Aorta (tissue), 5 donors: ENCODE data around the gene RFPL3. TPM values are rescaled to one million over a fixed set of nuclear protein-coding genes. Genes with fewer than 3 reads are reported as not detected.

Experiments used
- ATAC-seq: fragments of 200-7000 bp; cut with Tn5 transposase; one replicate; pipeline ENCODE4 v1.9.1; 2022; ENCODE audit warnings: moderate library complexity; ENCODE audit not compliant: low FRiP score
- DNase-seq, 2 donors: peaks; one replicate each; pipeline ENCODE4 v3.0.0-alpha.2; 2020
- H3K27ac ChIP-seq, 2 donors: one replicate each; pipeline ENCODE4 v1.5.1; 2013; ENCODE audit warnings: low read length in 2 of 2, mild to moderate bottlenecking in 2 of 2, moderate library complexity in 2 of 2, control low read depth in 1 of 2, inconsistent platforms in 1 of 2, low read depth in 1 of 2
- H3K27me3 ChIP-seq, 2 donors: one replicate each; pipeline ENCODE4 v1.6.1; 2013; ENCODE audit warnings: control low read depth in 1 of 2, low read length in 1 of 2, mild to moderate bottlenecking in 1 of 2, moderate library complexity in 1 of 2; ENCODE audit not compliant: insufficient read depth in 2 of 2, control insufficient read depth in 1 of 2
- H3K36me3 ChIP-seq, 2 donors: one replicate each; pipeline ENCODE4 v1.6.1; 2013; ENCODE audit warnings: control low read depth in 1 of 2, low read length in 1 of 2, mild to moderate bottlenecking in 1 of 2; ENCODE audit not compliant: insufficient read depth in 2 of 2, control insufficient read depth in 1 of 2
- H3K4me1 ChIP-seq, 2 donors: one replicate each; pipeline ENCODE4 v1.6.1; 2013; ENCODE audit warnings: low read length in 2 of 2, control low read depth in 1 of 2, mild to moderate bottlenecking in 1 of 2, moderate library complexity in 1 of 2; ENCODE audit not compliant: insufficient read depth in 2 of 2, control insufficient read depth in 1 of 2
- H3K4me3 ChIP-seq, 2 donors: one replicate each; pipeline ENCODE4 v1.5.1; 2013; ENCODE audit warnings: low read length in 2 of 2, control low read depth in 1 of 2, mild to moderate bottlenecking in 1 of 2
- H3K9me3 ChIP-seq: one replicate; pipeline ENCODE4 v1.6.1; 2013; ENCODE audit warnings: mild to moderate bottlenecking, low read length; ENCODE audit not compliant: control insufficient read depth
- WGBS, 2 donors: extraction: QIAGEN DNeasy Blood & Tissue Kit; methylation state at CpG; one replicate each; pipeline ENCODE4 v1.1.7; 2013; 5-methylcytosine and 5-hydroxymethylcytosine counted together
- intact Hi-C, 2 donors: fragments of 100-400 bp; cut with DNase I; formaldehyde crosslinking; loops; one replicate each; pipeline versions ENCODE4 v1.14.2 to v1.15.0; 2022
- polyA plus RNA-seq, 2 donors: library from polyadenylated mRNA; stranded (reverse); fragments of 200-250 nt; gene quantifications; one replicate each; pipeline ENCODE4 v1.2.3, GENCODE V29; 2013
- total RNA-seq, 2 donors: library from RNA; stranded (reverse); fragmentation: NEBNext Ultra II Directional; extraction: Animal tissue kit (Norgen Biotek cat#: 25700); gene quantifications; one replicate each; pipeline ENCODE4 v1.2.1, GENCODE V29; 2021
- donor health status: healthy with polysubstance abuse.
- donor health status: Bipolar disorder and iron deficiency.
- donor health status: DM: no; HTN: no; CAD: no.
- donor health status: DM: no; HTN: no; CAD: no.
- donor health status: DM: yes; HTN: yes; CAD: no.

RFPL3 gene
- total and polyA plus RNA-seq, 4 donors, result not detected

- no peaks in the 10 kb centered on the region for H3K27me3 ChIP-seq
- no peaks in the 10 kb centered on the region for H3K9me3 ChIP-seq
- 60 to 63% methylated on average over 5 of the region's 5 CpGs for WGBS, 2 donors
- no peak overlapping the region for H3K27ac ChIP-seq
- DNase-seq (no peak), ATAC-seq (no peak)
- no peak overlapping the region for H3K4me3 ChIP-seq
- intact Hi-C loops, result no loop called here
- H3K36me3 ChIP-seq, result peaks cover 0 to 6% of the 10 kb centered on the region in 2 donors
- no peaks in the 10 kb centered on the region for H3K4me1 ChIP-seq
These were observed 23.3 kb downstream of the RFPL3 start for GRCh38 chr22:32380991-32381390.

- intact Hi-C loops, result no loop called here
- Histone ChIP-seq H3K9me3 (no peaks in the 10 kb centered on the region), H3K4me1 (no peaks in the 10 kb centered on the region), H3K36me3 (peaks cover 8 to 23% of the 10 kb centered on the region in 2 donors), H3K27ac (no peak overlapping the region), H3K27me3 (no peaks in the 10 kb centered on the region), H3K4me3 (no peak overlapping the region)
- 97 to 100% methylated on average over 1 of the region's 1 CpG for WGBS, 2 donors
- no peak for ATAC-seq
- no peak for DNase-seq
These were observed 28.0 kb downstream of the RFPL3 start for GRCh38 chr22:32385681-32386080.

- intact Hi-C loops, result no loop called here
- ATAC-seq, result no peak
- peaks cover 13 to 34% of the 10 kb centered on the region in 2 donors for H3K36me3 ChIP-seq
- WGBS, 2 donors, result 76 to 80% methylated on average over 4 of the region's 4 CpGs
- no peaks in the 10 kb centered on the region for H3K4me1 ChIP-seq
- no peak overlapping the region for H3K4me3 ChIP-seq
- H3K9me3 ChIP-seq, result no peaks in the 10 kb centered on the region
- no peak for DNase-seq
- no peak overlapping the region for H3K27ac ChIP-seq
- H3K27me3 ChIP-seq, result no peaks in the 10 kb centered on the region
These were observed 32.0 kb downstream of the RFPL3 start for GRCh38 chr22:32389685-32390084.

DNA sequence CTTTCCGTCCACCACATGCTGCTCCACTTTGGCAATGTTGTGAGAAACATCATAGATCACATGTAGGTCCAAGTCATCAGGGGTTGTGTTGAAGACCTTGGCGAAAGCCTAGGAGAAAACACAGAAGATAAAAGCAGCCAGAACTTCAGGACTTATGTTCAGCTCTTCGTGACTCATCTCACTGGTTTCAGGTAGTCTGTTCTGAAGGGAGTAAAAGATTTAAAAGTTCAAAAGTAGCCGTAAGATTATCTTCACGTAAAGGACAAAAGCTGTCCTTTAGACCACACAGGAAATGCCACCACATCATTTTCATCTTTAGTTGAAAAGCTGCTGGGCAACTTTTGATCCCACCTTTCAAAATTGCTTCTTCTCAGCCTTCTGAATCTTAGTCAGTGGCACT lies 37.4 kb downstream of the RFPL3 start:
- Histone ChIP-seq H3K4me3 (no peak overlapping the region), H3K27ac (no peak overlapping the region), H3K9me3 (no peaks in the 10 kb centered on the region), H3K36me3 (peaks cover 18% of the 10 kb centered on the region in 2 donors), H3K27me3 (no peaks in the 10 kb centered on the region), H3K4me1 (no peaks in the 10 kb centered on the region)
- WGBS, 2 donors, result 91% methylated on average over 5 of the region's 5 CpGs
- ATAC-seq, result no peak
- no peak for DNase-seq
- intact Hi-C loops, result no loop called here

- DNase-seq (no peak), ATAC-seq (no peak)
- intact Hi-C loops, result no loop called here
- H3K27me3 ChIP-seq, result no peaks in the 10 kb centered on the region
- H3K4me1 ChIP-seq, result no peaks in the 10 kb centered on the region
- H3K9me3 ChIP-seq, result no peaks in the 10 kb centered on the region
- WGBS, 2 donors, result 87 to 88% methylated on average over 1 of the region's 1 CpG
- H3K4me3 ChIP-seq, result no peak overlapping the region
- peaks cover 17 to 19% of the 10 kb centered on the region in 2 donors for H3K36me3 ChIP-seq
- no peak overlapping the region for H3K27ac ChIP-seq
These were observed 38.6 kb downstream of the RFPL3 start for GRCh38 chr22:32396255-32396654.

- DNase-seq (no peak), ATAC-seq (no peak)
- H3K27me3 ChIP-seq, result no peaks in the 10 kb centered on the region
- no peaks in the 10 kb centered on the region for H3K9me3 ChIP-seq
- H3K4me1 ChIP-seq, result no peaks in the 10 kb centered on the region
- no peak overlapping the region for H3K4me3 ChIP-seq
- H3K27ac ChIP-seq, result no peak overlapping the region
- 81 to 82% methylated on average over 5 of the region's 5 CpGs for WGBS, 2 donors
- intact Hi-C loops, result no loop called here
- H3K36me3 ChIP-seq, result peaks cover 17 to 22% of the 10 kb centered on the region in 2 donors
These were observed 39.1 kb downstream of the RFPL3 start for GRCh38 chr22:32396746-32397145.

GRCh38 chr22:32401486-32401885 lies 43.8 kb downstream of the RFPL3 start:
- intact Hi-C loops, result no loop called here
- ATAC-seq, result no peak
- Histone ChIP-seq H3K4me1 (no peaks in the 10 kb centered on the region), H3K36me3 (peaks cover 9 to 12% of the 10 kb centered on the region in 2 donors), H3K9me3 (no peaks in the 10 kb centered on the region), H3K4me3 (no peak overlapping the region), H3K27ac (no peak overlapping the region), H3K27me3 (no peaks in the 10 kb centered on the region)
- WGBS, 2 donors, result 74 to 77% methylated on average over 4 of the region's 4 CpGs
- no peak for DNase-seq

DNA sequence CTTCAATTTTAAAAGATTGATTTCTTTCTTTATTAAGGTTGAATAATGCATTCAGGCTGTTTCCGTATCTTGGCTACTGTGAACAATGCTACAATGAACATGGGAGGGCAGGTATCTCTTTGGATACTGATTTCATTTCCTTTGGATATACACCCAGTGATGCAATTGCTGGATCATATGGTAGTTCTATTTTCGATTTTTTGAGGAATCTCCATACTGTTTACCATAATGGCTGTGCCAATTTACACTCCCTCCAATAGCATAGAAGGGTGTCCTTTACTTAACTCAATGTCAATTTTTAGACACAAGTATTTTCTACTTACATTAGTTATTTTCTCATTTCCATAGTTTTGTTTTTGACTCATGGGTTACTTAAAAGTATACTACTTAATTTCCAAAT lies 46.4 kb downstream of the RFPL3 start:
- 84 to 87% methylated on average over 2 of the region's 2 CpGs for WGBS, 2 donors
- DNase-seq (no peak), ATAC-seq (no peak)
- no peaks in the 10 kb centered on the region for H3K9me3 ChIP-seq
- no peak overlapping the region for H3K4me3 ChIP-seq
- peaks cover 13% of the 10 kb centered on the region in 2 donors for H3K36me3 ChIP-seq
- no peaks in the 10 kb centered on the region for H3K27me3 ChIP-seq
- peaks cover 0 to 2% of the 10 kb centered on the region in 2 donors for H3K4me1 ChIP-seq
- no peak overlapping the region for H3K27ac ChIP-seq
- intact Hi-C loops, result no loop called here

DNA sequence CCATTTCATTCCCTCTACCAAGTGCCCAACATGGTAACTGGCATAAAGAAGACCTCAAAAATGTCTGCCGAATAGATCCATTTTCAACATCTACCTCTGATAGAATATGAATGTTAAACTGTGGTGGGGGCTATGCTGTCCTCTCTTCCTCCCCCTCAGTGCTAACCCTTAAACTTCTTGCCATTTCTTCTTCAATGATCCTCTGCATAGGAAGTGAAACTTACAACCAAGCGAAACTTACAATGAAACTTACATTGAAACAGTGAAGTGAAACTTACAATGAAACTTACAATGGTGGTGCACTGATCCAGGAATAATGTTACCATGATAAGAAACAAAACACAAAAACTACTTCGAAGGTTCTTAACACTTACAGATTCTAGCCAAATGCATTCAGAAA lies 49.6 kb downstream of the RFPL3 start:
- intact Hi-C loops, result no loop called here
- Histone ChIP-seq H3K36me3 (peaks cover 7 to 11% of the 10 kb centered on the region in 2 donors), H3K27me3 (no peaks in the 10 kb centered on the region), H3K9me3 (no peaks in the 10 kb centered on the region), H3K27ac (no peak overlapping the region), H3K4me1 (peaks cover 2 to 9% of the 10 kb centered on the region in 2 donors), H3K4me3 (no peak overlapping the region)
- 91 to 92% methylated on average over 3 of the region's 3 CpGs for WGBS, 2 donors
- no peak for DNase-seq
- ATAC-seq, result no peak
